CMK (cell line): Measurements from ENCODE around the gene MAT1A.
"Not testable (repeated sequence)": the region's sequence is repeated elsewhere in the genome, so short reads cannot be mapped to it uniquely, and the experiment has no call there.

ENCODE experiments used
- DNase-seq: peaks from one replicate; pipeline ENCODE4 v3.0.0-alpha.2; 2010; ENCODE audit warnings: low read depth

Gene MAT1A

GRCh38 chr10:80289451-80290287 is at the start of gene MAT1A:
Gene MAT1A, minus strand, starts transcription at chr10:80289658. Its CDS starts 235 bp downstream, at chr10:80289423.
- no peak for DNase-seq

GRCh38 chr10:80333983-80334382 is 44.5 kb upstream of the MAT1A start:
- DNase-seq = no peak

- DNase-seq = no peak
These were observed 35.5 kb upstream of the MAT1A start for GRCh38 chr10:80324891-80325364.

- no peak for DNase-seq
These were observed 34.6 kb upstream of the MAT1A start for GRCh38 chr10:80324086-80324485.

GRCh38 chr10:80323311-80323710 is 33.9 kb upstream of the MAT1A start:
- DNase-seq = no peak

- DNase-seq = no peak
These were observed 33.3 kb upstream of the MAT1A start for GRCh38 chr10:80322711-80323110.

- DNase-seq = no peak
These were observed 32.7 kb upstream of the MAT1A start for GRCh38 chr10:80322158-80322557.

- DNase-seq = no peak
These were observed 31.7 kb upstream of the MAT1A start for GRCh38 chr10:80321183-80321582.

- DNase-seq = no peak
These were observed 30.9 kb upstream of the MAT1A start for GRCh38 chr10:80320377-80320776.

- no peak for DNase-seq
These were observed 30.4 kb upstream of the MAT1A start for GRCh38 chr10:80319725-80320290.

- no peak for DNase-seq
These were observed 29.9 kb upstream of the MAT1A start for GRCh38 chr10:80319318-80319717.

GRCh38 chr10:80318742-80319141 is 29.3 kb upstream of the MAT1A start:
- no peak for DNase-seq

GRCh38 chr10:80315391-80315790 is 25.9 kb upstream of the MAT1A start:
- no peak for DNase-seq

GRCh38 chr10:80313523-80313922 is 24.1 kb upstream of the MAT1A start:
- no peak for DNase-seq

GRCh38 chr10:80305989-80306388 is 16.5 kb upstream of the MAT1A start:
- DNase-seq = not testable (repeated sequence)

GRCh38 chr10:80296942-80297341 is 7.5 kb upstream of the MAT1A start:
- DNase-seq = no peak

GRCh38 chr10:80292607-80293239 is 3.3 kb upstream of the MAT1A start:
- DNase-seq = no peak

- no peak for DNase-seq
These were observed 1.2 kb upstream of the MAT1A start for GRCh38 chr10:80290474-80291220.

GRCh38 chr10:80288849-80289248 is 609 bp downstream of the MAT1A start:
- no peak for DNase-seq

- DNase-seq = no peak
These were observed 4.9 kb downstream of the MAT1A start for GRCh38 chr10:80284522-80284921.

GRCh38 chr10:80283536-80284199 is 5.8 kb downstream of the MAT1A start:
- no peak for DNase-seq

GRCh38 chr10:80283119-80283518 is 6.3 kb downstream of the MAT1A start:
- no peak for DNase-seq
